ENCODE measurements around the gene MED12L.

- TF ChIP-seq CTCF (conservative IDR thresholded peaks at IDR 0.05; ENCODE audit: low read length) (no peak), EZH2phosphoT487 (IDR thresholded peaks at IDR 0.05; ENCODE audit: borderline replicate concordance) (no peak)
These were observed 14.6 kb downstream of the MED12L start for GRCh38 chr3:151100076-151100475.

Measured in Loucy (cell line).